ENCODE results near the gene KCTD5. TPM values are rescaled to one million over a fixed set of nuclear protein-coding genes. Genes with fewer than 3 reads are reported as not detected.
A peak's percentile ranks its signal among the peaks of the same experiment; 100 is the strongest.
"Not testable (repeated sequence)": the region's sequence is repeated elsewhere in the genome, so short reads cannot be mapped to it uniquely, and the experiment has no call there.

The KCTD5 gene
- total RNA-seq, 1 experiment from 2014 or later = 42.1 TPM

- H3K4me3 ChIP-seq (replicated peaks in 1 of 2; ENCODE audit: low read depth in 1 of 2, low read length in 2 of 2); H3K27ac ChIP-seq (ENCODE audit: low read depth, low read length); CTCF ChIA-PET; DNase-seq (ENCODE audit: low read depth, low spot score); H3K27me3 ChIP-seq (ENCODE audit: insufficient read depth, low read length); intact Hi-C loops (cut with micrococcal nuclease); POLR2A ChIA-PET; RAD21 ChIA-PET (ENCODE audit: low non-redundant PET in 1 of 2, low total read pairs in 2 of 2, uncharacterized antibody in 2 of 2, unreplicated experiment in 2 of 2); H3K9me2 ChIP-seq (ENCODE audit: insufficient read depth); H3K36me3 ChIP-seq (ENCODE audit: control insufficient read depth in 1 of 2, insufficient read depth in 2 of 2, low read length in 2 of 2); H3K9ac ChIP-seq (ENCODE audit: low read length); H3K79me2 ChIP-seq (ENCODE audit: insufficient read depth, low read length); H3K9me3 ChIP-seq (ENCODE audit: control insufficient read depth in 1 of 2, insufficient read depth in 1 of 2, low read depth in 1 of 2, low read length in 2 of 2); ATAC-seq; BruUV-seq (replicated peaks); H2AFZ ChIP-seq (ENCODE audit: low read depth, low read length, poor library complexity, severe bottlenecking); H4K20me1 ChIP-seq (ENCODE audit: insufficient read depth); H3K4me2 ChIP-seq (ENCODE audit: low read length): not testable (repeated sequence)
- peaks cover 22 to 30% of the 10 kb centered on the region in 2 experiments for H3K4me1 ChIP-seq (ENCODE audit: control insufficient read depth in 1 of 2, insufficient read depth in 2 of 2, low read length in 2 of 2)
- TF ChIP-seq CTCF (IDR thresholded peaks at IDR 0.05 in 2 of 3, conservative IDR thresholded peaks at IDR 0.05 in 1 of 3; ENCODE audit: borderline replicate concordance in 1 of 3, insufficient read depth in 1 of 3, low read depth in 2 of 3, low read length in 2 of 3) = peak in 2 of 3 experiments; percentile 38 to 39; a peak in 4 of 6 replicates
Measured at GRCh38 chr16:2671193-2671592, 11.1 kb upstream of the KCTD5 start.

GRCh38 chr16:2671741-2672140 is 10.6 kb upstream of the KCTD5 start:
- Histone ChIP-seq H3K9me2 (ENCODE audit: insufficient read depth) (no peaks in the 10 kb centered on the region), H3K4me3 (replicated peaks in 1 of 2; ENCODE audit: low read depth in 1 of 2, low read length in 2 of 2) (no peak overlapping the region), H3K79me2 (ENCODE audit: insufficient read depth, low read length) (peaks cover 9% of the 10 kb centered on the region), H3K9ac (ENCODE audit: low read length) (no peak overlapping the region), H3K4me2 (ENCODE audit: low read length) (peak overlapping the region; percentile 78; the same call in 1 of the 2 replicates), H3K27me3 (ENCODE audit: insufficient read depth, low read length) (no peaks in the 10 kb centered on the region), H3K4me1 (ENCODE audit: control insufficient read depth in 1 of 2, insufficient read depth in 2 of 2, low read length in 2 of 2) (peaks cover 25 to 36% of the 10 kb centered on the region in 2 experiments), H3K36me3 (ENCODE audit: control insufficient read depth in 1 of 2, insufficient read depth in 2 of 2, low read length in 2 of 2) (no peaks in the 10 kb centered on the region; a peak in 1 of 4 replicates), H4K20me1 (ENCODE audit: insufficient read depth) (no peaks in the 10 kb centered on the region), H2AFZ (ENCODE audit: low read depth, low read length, poor library complexity, severe bottlenecking) (no peak overlapping the region), H3K9me3 (ENCODE audit: control insufficient read depth in 1 of 2, insufficient read depth in 1 of 2, low read depth in 1 of 2, low read length in 2 of 2) (no peaks in the 10 kb centered on the region), H3K27ac (ENCODE audit: low read depth, low read length) (no peak overlapping the region)
- ChIA-PET POLR2A (no interaction called here), CTCF (no interaction called here), RAD21 (ENCODE audit: low non-redundant PET in 1 of 2, low total read pairs in 2 of 2, uncharacterized antibody in 2 of 2, unreplicated experiment in 2 of 2) (no interaction called here)
- ATAC-seq = no peak
- DNase-seq (ENCODE audit: low read depth, low spot score) = no peak
- no TSS peak for BruUV-seq (replicated peaks)
- intact Hi-C loops (cut with micrococcal nuclease) = no loop called here
- no peak for TF ChIP-seq CTCF (IDR thresholded peaks at IDR 0.05 in 2 of 3, conservative IDR thresholded peaks at IDR 0.05 in 1 of 3; ENCODE audit: borderline replicate concordance in 1 of 3, insufficient read depth in 1 of 3, low read depth in 2 of 3, low read length in 2 of 3)
- TF ChIP-seq TCF7L2 (IDR thresholded peaks at IDR 0.05; ENCODE audit: borderline replicate concordance, extremely low read depth, insufficient read depth, insufficient read length) = no peak
- no peak for TF ChIP-seq ZBTB33 (IDR thresholded peaks at IDR 0.05; ENCODE audit: extremely low read depth, insufficient replicate concordance, low read length)
- TF ChIP-seq JUND (IDR thresholded peaks at IDR 0.05) = no peak
- TF ChIP-seq EZH2 (IDR thresholded peaks at IDR 0.05) = no peak
- no peak for TF ChIP-seq ZFX (IDR thresholded peaks at IDR 0.05)
- TF ChIP-seq YY1 (IDR thresholded peaks at IDR 0.05; ENCODE audit: extremely low read depth, insufficient replicate concordance, low read depth, low read length) = no peak
- no peak for TF ChIP-seq ZNF274 (IDR thresholded peaks at IDR 0.05; ENCODE audit: low read depth, low read length)
- no peak for TF ChIP-seq POLR2AphosphoS5 (IDR thresholded peaks at IDR 0.05; ENCODE audit: low read depth, low read length)
- TF ChIP-seq ATF3 (IDR thresholded peaks at IDR 0.05) = no peak
- TF ChIP-seq SP1 (IDR thresholded peaks at IDR 0.05; ENCODE audit: low read depth) = no peak
- no peak for TF ChIP-seq POLR2A (IDR thresholded peaks at IDR 0.05; ENCODE audit: borderline replicate concordance, extremely low read depth, insufficient read depth, insufficient read length)
